Measurements from ENCODE around the gene DIP2C.
"Not testable (repeated sequence)": the region's sequence is repeated elsewhere in the genome, so short reads cannot be mapped to it uniquely, and the experiment has no call there.

DIP2C gene

GRCh38 chr10:607545-608185 lies 81.8 kb downstream of the DIP2C start:
- DNase-seq = no peak

GRCh38 chr10:606762-607544 lies 82.5 kb downstream of the DIP2C start:
- DNase-seq = no peak

GRCh38 chr10:605632-606325 lies 83.7 kb downstream of the DIP2C start:
- no peak for DNase-seq

- no peak for DNase-seq
These were observed 84.5 kb downstream of the DIP2C start for GRCh38 chr10:604716-605631.

- no peak for DNase-seq
These were observed 85.7 kb downstream of the DIP2C start for GRCh38 chr10:603745-604144.

GRCh38 chr10:602391-603005 lies 87.0 kb downstream of the DIP2C start:
- DNase-seq = no peak

- DNase-seq = no peak
These were observed 87.9 kb downstream of the DIP2C start for GRCh38 chr10:601660-601963.

- DNase-seq = no peak
These were observed 88.4 kb downstream of the DIP2C start for GRCh38 chr10:600876-601659.

GRCh38 chr10:600234-600633 lies 89.2 kb downstream of the DIP2C start:
- no peak for DNase-seq

GRCh38 chr10:599767-600166 lies 89.7 kb downstream of the DIP2C start:
- DNase-seq = no peak

GRCh38 chr10:598415-599170 lies 90.9 kb downstream of the DIP2C start:
- DNase-seq = no peak

- no peak for DNase-seq
These were observed 91.5 kb downstream of the DIP2C start for GRCh38 chr10:597976-598375.

GRCh38 chr10:596725-597345 lies 92.6 kb downstream of the DIP2C start:
- DNase-seq = no peak

- DNase-seq = not testable (repeated sequence)
These were observed 93.3 kb downstream of the DIP2C start for GRCh38 chr10:596131-596530.

- no peak for DNase-seq
These were observed 94.0 kb downstream of the DIP2C start for GRCh38 chr10:595473-595872.

GRCh38 chr10:594584-595270 lies 94.7 kb downstream of the DIP2C start:
- DNase-seq = no peak

- DNase-seq = no peak
These were observed 95.5 kb downstream of the DIP2C start for GRCh38 chr10:593901-594457.

- DNase-seq = no peak
These were observed 96.0 kb downstream of the DIP2C start for GRCh38 chr10:593421-593820.

- DNase-seq = no peak
These were observed 96.5 kb downstream of the DIP2C start for GRCh38 chr10:593016-593415.

- no peak for DNase-seq
These were observed 97.8 kb downstream of the DIP2C start for GRCh38 chr10:591646-592045.
